NCI-H2107 (cell line): ENCODE measurements around the gene TBPL1.
"Not testable (repeated sequence)": the region's sequence is repeated elsewhere in the genome, so short reads cannot be mapped to it uniquely, and the experiment has no call there.

Experiments used
- DNase-seq: peaks from one replicate; lab custom pipeline; 2025; lab: John Stamatoyannopoulos, UW

TBPL1 gene

GRCh38 chr6:133973109-133973971 is 20.3 kb downstream of the TBPL1 start:
- peak; percentile 42 for DNase-seq

GRCh38 chr6:133977983-133978895 is 25.2 kb downstream of the TBPL1 start:
- DNase-seq = no peak

GRCh38 chr6:133978896-133979240 is 25.8 kb downstream of the TBPL1 start:
- no peak for DNase-seq

- DNase-seq = not testable (repeated sequence)
Measured at GRCh38 chr6:133979269-133979963, 26.4 kb downstream of the TBPL1 start.

GRCh38 chr6:133980168-133980567 is 27.1 kb downstream of the TBPL1 start:
- DNase-seq = no peak

DNA sequence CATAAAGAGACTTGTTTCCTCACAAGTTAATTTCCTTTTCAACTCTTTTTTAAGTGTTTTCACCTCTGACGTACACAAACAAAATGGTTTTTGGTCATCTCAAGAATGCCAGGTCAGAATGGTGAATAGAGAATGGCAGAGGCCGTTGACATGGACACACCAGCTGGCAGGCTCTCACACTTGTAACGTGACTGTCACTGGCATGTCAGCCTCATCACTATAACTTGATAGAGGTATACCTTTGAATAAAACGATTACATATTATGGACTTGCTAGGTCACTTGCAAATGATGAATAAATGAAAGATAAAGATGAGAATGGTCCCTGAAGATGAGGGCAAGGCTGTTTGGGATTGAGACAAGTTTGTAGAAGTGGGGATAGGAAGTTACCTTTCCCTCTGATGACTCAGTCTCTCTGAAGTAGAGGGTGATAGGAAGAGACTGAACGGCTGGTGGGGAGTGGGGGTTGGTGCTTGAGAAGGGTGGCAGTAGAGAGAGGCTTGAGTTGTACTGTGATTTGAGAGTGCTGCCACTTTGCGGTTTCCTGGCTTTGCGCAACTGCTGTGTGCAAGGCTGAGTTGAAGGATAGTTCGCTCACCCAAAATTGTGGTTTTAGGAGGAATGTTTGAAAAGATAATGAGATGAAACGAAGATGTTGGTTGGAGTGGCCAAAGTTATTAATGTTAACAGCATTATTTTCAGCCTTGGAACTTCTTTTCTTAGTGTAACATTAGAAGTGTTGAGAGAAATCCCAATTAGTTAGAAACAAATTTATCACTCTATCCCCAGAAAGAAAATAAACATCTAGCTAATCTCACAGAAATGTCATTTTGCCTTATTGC is 30.3 kb downstream of the TBPL1 start:
- peak; percentile 5 for DNase-seq

DNA sequence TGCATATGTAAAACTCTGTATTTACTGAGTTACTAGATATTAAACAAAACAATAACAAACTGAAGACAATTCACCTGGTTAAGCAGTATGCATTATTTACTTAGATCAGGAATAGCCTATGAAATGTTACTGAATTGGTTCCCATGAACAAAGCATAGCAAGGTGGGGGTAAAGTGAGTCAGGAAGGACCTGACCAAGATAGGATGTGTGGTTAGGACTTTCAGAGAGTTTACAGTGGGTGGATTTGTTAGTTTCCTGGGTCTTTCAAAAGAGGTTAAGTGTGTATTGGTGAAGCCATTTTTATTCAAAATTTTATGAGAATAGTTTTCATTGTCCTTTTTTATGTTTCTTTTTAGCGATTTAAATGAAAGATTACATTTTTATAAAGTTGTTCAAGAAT is 32.9 kb downstream of the TBPL1 start:
- no peak for DNase-seq

- DNase-seq = no peak
Measured at GRCh38 chr6:133986942-133987341, 33.9 kb downstream of the TBPL1 start.

DNA sequence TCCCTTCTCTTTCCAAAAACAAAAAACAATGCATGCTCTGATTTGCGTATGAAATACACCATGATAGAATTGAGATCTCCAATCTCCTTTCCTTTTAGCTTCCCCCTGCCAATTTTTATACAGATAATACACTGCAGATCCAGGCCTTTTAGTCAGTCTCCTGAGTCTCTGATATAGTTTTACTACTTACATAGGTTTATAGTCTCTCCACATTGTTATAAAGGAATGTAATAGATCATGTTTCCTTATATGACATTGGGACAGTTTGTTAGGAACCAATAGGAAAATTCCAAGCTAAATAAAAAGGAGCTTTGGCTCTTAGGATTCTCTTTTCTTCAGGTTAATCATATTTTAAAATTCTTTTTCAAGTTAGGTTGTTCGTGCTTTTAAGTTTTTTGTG is 36.5 kb downstream of the TBPL1 start:
- no peak for DNase-seq

DNA sequence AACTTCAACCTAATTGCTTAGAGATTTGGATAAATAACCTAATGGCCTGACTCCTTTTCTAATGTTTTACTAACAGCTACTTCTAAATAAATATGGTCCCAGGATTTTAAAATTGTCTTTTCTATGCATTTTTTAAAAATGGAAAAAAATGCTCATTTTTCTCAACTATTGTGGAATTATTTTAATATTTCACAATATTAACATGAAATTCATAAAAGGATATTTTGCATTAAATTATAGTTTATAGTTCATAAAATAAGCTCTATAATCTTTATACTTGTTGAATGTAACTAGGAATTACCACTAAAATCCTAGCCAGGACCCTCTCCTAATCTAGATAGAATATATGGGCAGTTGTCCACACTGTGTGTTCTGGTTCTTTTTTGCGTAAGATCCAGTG is 37.3 kb downstream of the TBPL1 start:
- DNase-seq = no peak

- DNase-seq = no peak
Measured at GRCh38 chr6:133991096-133991593, 38.1 kb downstream of the TBPL1 start.

DNA sequence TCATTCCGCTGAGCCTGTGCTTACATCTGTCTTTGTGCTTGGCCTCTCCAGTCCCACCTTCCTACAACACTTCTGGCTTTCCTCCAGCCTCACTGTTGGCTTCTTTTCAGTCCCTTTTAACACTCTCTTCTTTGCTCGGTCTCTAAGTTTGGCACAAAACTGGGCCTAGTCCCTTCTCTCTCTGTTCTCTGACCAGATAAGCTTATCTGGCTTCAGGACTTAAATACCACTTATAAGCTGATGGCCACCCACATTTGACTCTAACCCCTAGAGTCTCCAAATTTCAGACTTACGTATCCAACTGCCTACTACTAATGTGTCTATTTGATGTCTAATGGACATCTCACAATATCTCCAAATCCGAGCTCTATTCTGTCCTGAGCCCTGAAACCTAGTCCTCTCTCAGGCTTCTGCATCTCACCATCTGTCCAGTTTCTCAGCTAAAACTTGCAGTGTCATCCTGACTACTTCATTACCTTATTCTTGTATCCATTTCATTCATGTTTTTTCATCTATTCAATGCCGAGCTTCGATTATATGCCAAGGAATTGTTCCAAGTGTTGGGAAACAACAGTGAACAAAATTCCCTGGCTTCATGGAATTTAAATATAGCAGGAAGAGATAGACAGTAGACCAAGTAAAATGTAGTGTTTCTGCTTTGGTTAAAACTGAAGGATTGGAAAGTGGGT is 40.1 kb downstream of the TBPL1 start:
- DNase-seq = no peak

- no peak for DNase-seq
Measured at GRCh38 chr6:133995296-133995695, 42.3 kb downstream of the TBPL1 start.

DNA sequence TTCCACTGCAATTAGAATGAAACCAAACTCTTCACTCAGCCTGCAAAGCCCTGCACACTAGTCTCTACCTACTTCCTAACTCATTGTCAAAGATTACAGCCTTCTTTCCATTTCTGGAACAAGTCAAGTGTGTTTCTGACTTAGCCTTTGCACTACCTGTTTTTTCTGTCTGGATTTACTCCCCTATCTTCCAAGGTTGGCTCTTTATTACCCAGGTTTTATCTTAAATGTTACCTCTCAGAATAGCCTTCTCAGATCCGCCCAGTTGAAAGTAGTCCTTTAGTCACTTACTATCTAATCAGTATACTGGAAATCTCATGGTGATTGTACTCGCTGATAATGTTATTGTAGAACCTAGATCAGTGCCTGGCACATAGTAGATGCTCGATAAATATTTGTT is 42.7 kb downstream of the TBPL1 start:
- DNase-seq = no peak

GRCh38 chr6:133997267-133997666 is 44.2 kb downstream of the TBPL1 start:
- DNase-seq = no peak

DNA sequence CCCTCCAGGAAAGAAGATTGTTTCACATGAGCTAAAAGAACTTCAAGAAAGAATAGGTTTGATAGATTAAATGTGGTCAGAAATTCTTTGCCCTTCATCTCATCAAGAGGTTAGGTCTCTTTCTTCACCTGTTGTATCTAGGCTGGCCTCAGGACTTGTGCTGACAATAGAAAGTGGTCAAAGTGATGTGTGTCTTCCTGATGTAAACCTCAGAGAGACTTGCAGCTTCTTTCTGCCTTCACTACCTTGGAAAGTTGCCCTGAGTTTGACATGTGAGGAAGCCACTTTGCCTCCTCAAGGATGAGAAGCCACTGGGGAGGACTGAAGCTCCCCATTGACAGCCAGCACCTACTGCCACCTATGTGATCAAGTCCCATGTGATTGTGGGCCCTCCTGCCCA is 46.3 kb downstream of the TBPL1 start:
- no peak for DNase-seq

DNA sequence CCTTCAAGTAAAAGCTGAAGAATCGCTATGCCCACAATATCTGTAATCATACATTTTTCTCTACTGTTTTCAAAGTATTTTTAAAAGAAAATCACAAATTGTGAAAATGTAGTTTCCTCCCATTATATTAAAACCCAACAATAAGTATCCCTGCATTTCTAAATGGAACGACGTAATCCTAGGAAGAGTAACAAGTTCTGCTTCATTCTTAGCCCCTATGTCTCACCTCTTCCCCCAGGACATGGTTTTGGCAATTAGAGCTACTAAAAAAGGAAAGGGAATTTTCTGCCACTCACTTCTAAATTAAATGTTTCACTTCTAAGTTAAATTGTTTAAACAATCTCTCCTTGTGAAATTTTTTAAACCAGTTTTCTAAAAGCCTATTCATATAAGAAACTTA is 47.4 kb downstream of the TBPL1 start:
- no peak for DNase-seq

DNA sequence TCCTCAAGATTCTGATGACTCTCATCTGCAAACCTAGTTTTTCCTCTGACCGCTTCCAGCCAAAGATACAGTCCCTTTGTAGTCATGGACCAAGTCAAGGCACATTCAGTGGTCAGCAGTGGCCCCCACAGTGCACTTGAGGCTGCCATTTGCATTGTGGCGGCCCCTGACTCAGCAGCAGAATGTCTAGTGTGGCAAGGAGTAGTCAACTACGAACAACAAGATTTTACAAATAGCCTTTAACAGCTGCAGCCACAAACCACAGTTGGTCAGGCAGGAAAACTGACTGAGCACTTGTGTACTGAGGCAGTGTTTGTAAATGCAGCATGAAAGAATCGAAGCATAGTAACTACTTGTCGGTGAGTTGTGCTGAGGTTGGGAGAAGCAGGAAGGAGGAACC is 49.8 kb downstream of the TBPL1 start:
- DNase-seq = no peak

DNA sequence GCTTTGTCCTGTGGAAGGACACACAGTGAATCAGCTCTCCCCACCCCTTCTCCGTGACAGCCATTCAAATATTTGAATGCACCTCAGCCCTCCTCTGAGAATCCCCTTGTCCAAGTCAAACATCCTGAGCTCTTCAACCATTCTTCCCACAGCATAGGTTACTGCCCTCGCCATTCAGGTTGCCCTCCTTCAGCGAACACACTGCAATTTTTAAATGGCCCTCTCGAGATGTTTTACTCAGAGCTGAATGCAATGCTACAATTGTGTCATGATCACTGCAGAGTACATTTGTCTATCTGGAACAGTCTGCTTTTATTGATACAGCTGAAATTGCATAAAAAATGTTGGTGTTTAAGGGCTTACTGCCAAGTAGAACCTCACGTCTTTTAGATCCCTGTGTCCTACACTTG is 50.5 kb downstream of the TBPL1 start:
- peak; percentile 12 for DNase-seq

DNA sequence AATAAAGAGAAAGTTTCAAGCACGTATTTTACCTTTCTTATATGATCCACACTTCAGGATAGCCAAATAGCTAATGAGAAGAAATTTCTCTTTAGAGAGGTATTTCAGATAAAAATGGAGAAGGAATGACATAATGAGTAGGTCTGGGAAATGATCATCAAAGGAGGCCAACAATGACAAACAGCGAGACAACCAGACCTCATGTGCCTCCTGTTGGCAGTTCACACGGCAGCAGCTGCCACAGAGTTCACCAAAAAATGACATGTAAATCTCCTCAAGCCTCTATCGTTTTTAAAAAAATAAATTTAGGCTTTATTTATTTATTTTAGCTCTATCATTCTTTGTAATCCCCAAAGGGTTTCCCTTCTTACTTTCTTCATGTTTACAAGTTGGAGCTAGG is 51.7 kb downstream of the TBPL1 start:
- no peak for DNase-seq

GRCh38 chr6:134005800-134006199 is 52.8 kb downstream of the TBPL1 start:
- no peak for DNase-seq
